Measurements from ENCODE around the gene BHLHE23.

The BHLHE23 gene

DNA sequence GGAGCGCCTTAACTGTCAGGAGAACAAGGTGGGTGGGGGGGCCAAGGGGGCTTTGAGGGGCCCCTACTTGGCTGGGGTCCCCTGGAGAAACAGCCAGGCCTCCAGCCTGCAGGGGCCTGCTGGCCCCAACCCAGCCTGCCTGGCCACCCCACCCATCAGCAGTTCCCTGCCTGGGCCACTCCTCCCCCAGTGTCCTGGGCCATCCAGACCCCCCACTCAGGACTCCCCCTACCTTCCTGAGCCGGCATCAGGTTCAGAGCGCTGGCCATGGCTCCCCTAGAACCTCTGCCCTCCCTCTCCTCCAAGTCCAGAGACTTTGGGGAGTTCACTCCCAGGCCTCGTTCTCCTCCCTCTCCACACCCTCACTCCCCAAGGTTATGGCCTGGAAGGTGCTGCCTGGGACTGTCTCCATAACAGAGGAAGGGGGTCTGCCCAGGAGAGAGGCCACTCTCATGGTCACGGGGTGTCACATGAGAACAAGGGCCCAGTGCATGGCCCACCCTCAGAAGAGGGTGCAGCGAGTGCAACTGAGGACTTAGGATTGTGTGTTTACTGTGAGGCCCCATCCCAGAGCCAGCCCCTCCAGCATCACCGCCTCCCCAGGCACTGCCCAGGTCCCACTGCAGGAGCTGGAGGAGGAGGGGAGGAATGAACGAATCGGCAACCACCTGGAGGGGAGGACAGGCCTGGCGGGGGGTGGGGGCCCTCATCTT is 48.2 kb downstream of the BHLHE23 start:
- DNase-seq = no peak

DNA sequence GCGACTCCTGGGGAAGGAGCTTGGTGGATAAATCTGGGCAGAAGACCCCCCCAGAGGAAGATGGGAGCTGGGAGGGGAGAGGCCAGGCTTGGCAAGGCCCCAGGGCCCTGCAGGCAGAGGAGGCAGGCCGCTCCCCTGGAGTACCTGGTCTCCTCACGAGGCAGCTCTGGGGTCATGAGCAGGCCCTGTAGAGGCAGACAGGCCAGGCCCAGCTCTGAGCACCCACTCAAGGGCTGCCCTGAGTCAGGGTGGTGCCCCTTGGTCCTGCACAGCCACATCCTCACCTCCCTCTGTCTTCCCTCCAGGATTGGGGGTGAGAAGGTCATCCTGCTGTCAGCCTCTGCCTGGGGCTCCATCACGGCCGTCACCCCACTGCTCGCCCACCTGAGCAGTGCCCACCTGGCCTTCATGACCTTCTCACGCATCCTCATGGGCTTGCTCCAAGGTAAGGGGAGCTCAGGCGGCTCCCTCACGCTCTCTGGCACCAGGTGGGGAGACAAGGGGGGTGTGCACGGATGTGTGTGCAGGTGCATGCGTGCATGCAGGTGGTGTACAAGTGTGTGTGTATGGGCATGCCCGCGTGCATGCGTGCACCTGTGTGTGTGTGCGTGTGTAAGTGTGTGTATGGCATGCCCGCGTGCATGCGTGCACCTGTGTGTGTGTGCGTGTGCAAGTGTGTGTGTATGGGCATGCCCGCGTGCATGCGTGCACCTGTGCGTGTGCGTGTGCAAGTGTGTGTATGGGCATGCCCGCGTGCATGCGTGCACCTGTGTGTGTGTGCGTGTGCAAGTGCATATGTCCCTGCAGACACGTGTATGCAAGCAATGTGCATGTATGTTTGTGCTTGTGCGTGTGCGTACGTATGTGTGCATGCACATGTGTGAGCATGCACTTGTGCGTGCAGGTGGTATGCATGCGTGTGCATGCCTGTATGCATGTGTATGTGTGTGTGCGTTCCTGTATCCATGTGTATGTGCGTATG is 49.3 kb downstream of the BHLHE23 start:
- no peak for DNase-seq

DNA sequence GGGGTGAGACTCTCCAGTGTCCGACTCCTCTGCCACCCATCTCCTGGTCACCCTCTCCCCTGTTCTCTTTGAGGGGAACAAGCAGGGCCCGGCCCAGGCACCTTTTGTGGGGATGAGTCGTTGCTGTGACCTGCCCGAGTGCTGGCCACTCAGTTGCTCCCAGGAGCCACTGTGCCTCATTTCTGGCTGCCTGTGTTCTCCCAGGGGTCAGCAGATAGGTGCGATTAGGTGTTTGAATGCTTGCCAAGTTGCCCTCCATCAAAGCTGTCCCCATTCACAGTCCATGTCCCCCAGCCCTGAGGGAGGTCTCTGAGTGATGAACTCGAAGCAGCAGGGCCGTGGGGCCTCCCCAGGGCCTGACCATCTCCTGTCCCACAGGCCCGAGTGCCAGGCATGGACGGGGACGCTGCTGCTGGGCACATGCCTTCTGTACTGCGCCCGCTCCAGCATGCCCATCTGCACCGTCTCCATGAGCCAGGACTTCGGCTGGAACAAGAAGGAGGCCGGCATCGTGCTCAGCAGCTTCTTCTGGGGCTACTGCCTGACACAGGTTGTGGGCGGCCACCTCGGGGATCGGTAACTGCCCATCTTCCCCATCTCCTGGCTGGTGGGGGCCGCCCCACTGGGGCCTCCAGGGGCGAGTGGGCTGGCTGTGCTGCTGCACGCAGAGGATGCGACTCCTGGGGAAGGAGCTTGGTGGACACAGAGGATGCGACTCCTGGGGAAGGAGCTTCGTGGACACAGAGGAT is 50.2 kb downstream of the BHLHE23 start:
- no peak for DNase-seq
